ENCODE results near the gene GAPDHS. TPM values are rescaled to one million over a fixed set of nuclear protein-coding genes. Genes with fewer than 3 reads are reported as not detected.

GAPDHS gene
- total RNA-seq, 1 experiment from 2014 or later = not detected

GRCh38 chr19:35533822-35534392 is 651 bp downstream of the GAPDHS start:
- Histone ChIP-seq H3K79me2 (ENCODE audit: low read length) (no peaks in the 10 kb centered on the region), H3K9ac (ENCODE audit: low read length) (no peak overlapping the region), H3K27me3 (ENCODE audit: low read length) (no peaks in the 10 kb centered on the region), H3K36me3 (ENCODE audit: low read depth, low read length) (no peaks in the 10 kb centered on the region), H3K9me2 (replicated peaks; ENCODE audit: low read length) (no peaks in the 10 kb centered on the region), H3F3A (ENCODE audit: low read length, unreplicated experiment) (no peaks in the 10 kb centered on the region), H3K4me2 (ENCODE audit: low read length) (no peak overlapping the region), H2AFZ (ENCODE audit: low read length) (no peak overlapping the region), H3K9me3 (ENCODE audit: low read length) (no peaks in the 10 kb centered on the region), H3K27ac (ENCODE audit: low read length) (no peak overlapping the region), H3K4me3 (ENCODE audit: low read length) (no peak overlapping the region), H3K4me1 (ENCODE audit: insufficient read depth, low read length) (peaks cover 3% of the 10 kb centered on the region; the same call in 1 of the 2 replicates), H4K20me1 (ENCODE audit: low read length) (no peaks in the 10 kb centered on the region)
- POLR2A ChIA-PET (ENCODE audit: unreplicated experiment) = no interaction called here
- DNase-seq (no peak), ATAC-seq (no peak)
- no peak for TF ChIP-seq CTCF (conservative IDR thresholded peaks at IDR 0.05; ENCODE audit: low read depth, low read length)
- no peak for TF ChIP-seq EZH2phosphoT487 (IDR thresholded peaks at IDR 0.05; ENCODE audit: borderline replicate concordance, low read length)
- TF ChIP-seq EZH2 (IDR thresholded peaks at IDR 0.05; ENCODE audit: low read length, unreplicated experiment) = no peak
- intact Hi-C loops (cut with micrococcal nuclease) = no loop called here
- CTCF ChIA-PET = no interaction called here
- no TSS peak for BruUV-seq (replicated peaks)

GRCh38 chr19:35534803-35535480 is 1.7 kb downstream of the GAPDHS start:
- BruUV-seq (replicated peaks) = no TSS peak
- TF ChIP-seq EZH2phosphoT487 (IDR thresholded peaks at IDR 0.05; ENCODE audit: borderline replicate concordance, low read length) (no peak), EZH2 (IDR thresholded peaks at IDR 0.05; ENCODE audit: low read length, unreplicated experiment) (no peak)
- Histone ChIP-seq H3K4me3 (ENCODE audit: low read length) (no peak overlapping the region), H4K20me1 (ENCODE audit: low read length) (no peaks in the 10 kb centered on the region), H2AFZ (ENCODE audit: low read length) (no peak overlapping the region), H3F3A (ENCODE audit: low read length, unreplicated experiment) (no peaks in the 10 kb centered on the region), H3K4me1 (ENCODE audit: insufficient read depth, low read length) (peaks cover 3% of the 10 kb centered on the region; the same call in 1 of the 2 replicates), H3K4me2 (ENCODE audit: low read length) (no peak overlapping the region), H3K9me3 (ENCODE audit: low read length) (no peaks in the 10 kb centered on the region), H3K9ac (ENCODE audit: low read length) (no peak overlapping the region), H3K27ac (ENCODE audit: low read length) (no peak overlapping the region), H3K27me3 (ENCODE audit: low read length) (no peaks in the 10 kb centered on the region), H3K36me3 (ENCODE audit: low read depth, low read length) (no peaks in the 10 kb centered on the region), H3K9me2 (replicated peaks; ENCODE audit: low read length) (no peaks in the 10 kb centered on the region), H3K79me2 (ENCODE audit: low read length) (no peaks in the 10 kb centered on the region)
- ATAC-seq (no peak), DNase-seq (no peak)
- intact Hi-C loops (cut with micrococcal nuclease) = no loop called here
- ChIA-PET CTCF (interaction anchor here (0.5 kb wide), 1 partner anchor 140 kb away, joined by 3 read pairs; no protein-coding TSS in a partner anchor), POLR2A (ENCODE audit: unreplicated experiment) (interaction anchor here (0.5 kb wide), 1 partner anchor 9 kb away, joined by 3 read pairs; no protein-coding TSS in a partner anchor)

- Histone ChIP-seq H3K36me3 (ENCODE audit: low read depth, low read length) (no peaks in the 10 kb centered on the region), H4K20me1 (ENCODE audit: low read length) (no peaks in the 10 kb centered on the region), H3K79me2 (ENCODE audit: low read length) (peaks cover 8% of the 10 kb centered on the region), H3K9me3 (ENCODE audit: low read length) (no peaks in the 10 kb centered on the region), H3K9ac (ENCODE audit: low read length) (no peak overlapping the region), H3K27me3 (ENCODE audit: low read length) (no peaks in the 10 kb centered on the region), H3F3A (ENCODE audit: low read length, unreplicated experiment) (no peaks in the 10 kb centered on the region), H3K4me1 (ENCODE audit: insufficient read depth, low read length) (peaks cover 2% of the 10 kb centered on the region; the same call in 1 of the 2 replicates), H3K27ac (ENCODE audit: low read length) (no peak overlapping the region), H2AFZ (ENCODE audit: low read length) (no peak overlapping the region), H3K4me2 (ENCODE audit: low read length) (no peak overlapping the region), H3K4me3 (ENCODE audit: low read length) (no peak overlapping the region), H3K9me2 (replicated peaks; ENCODE audit: low read length) (no peaks in the 10 kb centered on the region)
- POLR2A ChIA-PET (ENCODE audit: unreplicated experiment) = no interaction called here
- no TSS peak for BruUV-seq (replicated peaks)
- no peak for TF ChIP-seq CTCF (conservative IDR thresholded peaks at IDR 0.05; ENCODE audit: low read depth, low read length)
- no peak for TF ChIP-seq EZH2phosphoT487 (IDR thresholded peaks at IDR 0.05; ENCODE audit: borderline replicate concordance, low read length)
- no peak for TF ChIP-seq EZH2 (IDR thresholded peaks at IDR 0.05; ENCODE audit: low read length, unreplicated experiment)
- ATAC-seq (no peak), DNase-seq (no peak)
- CTCF ChIA-PET = no interaction called here
- intact Hi-C loops (cut with micrococcal nuclease) = no loop called here
These were observed 6.1 kb downstream of the GAPDHS start for GRCh38 chr19:35539314-35539713.

Measured in PC-3 (cell line).